HCT116 (cell line): ENCODE results near the gene GNG7. TPM values are rescaled to one million over a fixed set of nuclear protein-coding genes. Genes with fewer than 3 reads are reported as not detected.

Source experiments
- ATAC-seq: fragments of 200-7000 bp; cut with Tn5 transposase; 2 replicates; pipeline ENCODE4 v1.9.1; 2020; ENCODE audit warnings: mild to moderate bottlenecking, moderate library complexity
- BruUV-seq: library from RNA; stranded (reverse); fragments of 400-500 nt; replicated peaks from 2 replicates; lab custom pipeline; 2021; lab: Mats Ljungman, UMichigan
- CTCF ChIA-PET: fragments of 300-600 bp; sonication (Branson Sonifier 250); formaldehyde crosslinking; loops from one replicate; lab custom pipeline; 2021; ENCODE audit warnings: antibody characterized with exemption; lab: Charles Lee
- POLR2A ChIA-PET: fragments of 300-600, 350-600 bp; sonication (Branson Sonifier 250); formaldehyde crosslinking; loops from one replicate; lab custom pipeline; 2021; ENCODE audit warnings: antibody characterized with exemption; lab: Charles Lee
- RAD21 ChIA-PET, 2 experiments: fragments of 300-600 bp; sonication (Branson Sonifier 250); formaldehyde crosslinking; loops; one replicate each; lab custom pipeline; 2023; ENCODE audit warnings: low total read pairs in 2 of 2; ENCODE audit not compliant: uncharacterized antibody in 2 of 2, unreplicated experiment in 2 of 2, low non-redundant PET in 1 of 2; lab: Charles Lee
- DNase-seq: peaks from one replicate; pipeline ENCODE4 v3.0.0-alpha.2; 2010; ENCODE audit warnings: low read depth, low spot score
- H2AFZ ChIP-seq: fragments of 200-600 bp; shearing (Covaris generic), sonication (generic); 2 replicates; pipeline ENCODE4 v1.6.1; 2017; ENCODE audit warnings: low read depth, mixed run types, mixed read lengths, antibody characterized with exemption, low read length; ENCODE audit not compliant: poor library complexity, severe bottlenecking
- H3K27ac ChIP-seq: 2 replicates; pipeline ENCODE4 v1.5.1; 2012; ENCODE audit warnings: low read depth, low read length
- H3K27me3 ChIP-seq: fragments of 200-600 bp; sonication (generic); 2 replicates; pipeline ENCODE4 v1.6.1; 2016; ENCODE audit warnings: mixed run types, low read length, mixed read lengths; ENCODE audit not compliant: insufficient read depth
- H3K36me3 ChIP-seq, 2 experiments: fragments of 200-500 bp in 1 of 2; fragments of 200-600 bp in 1 of 2; sonication (Bioruptor generic) in 1 of 2; sonication (generic) in 1 of 2; 2 replicates each; pipeline versions ENCODE4 v1.5.1 to v1.6.1; 2014 to 2016; ENCODE audit warnings: low read length in 2 of 2, inconsistent platforms in 1 of 2, mixed read lengths in 1 of 2, mixed run types in 1 of 2; ENCODE audit not compliant: insufficient read depth in 2 of 2, control insufficient read depth in 1 of 2
- H3K4me1 ChIP-seq, 2 experiments: fragments of 200-600 bp in 1 of 2; sonication (generic) in 1 of 2; 2 replicates each; pipeline versions ENCODE4 v1.5.1 to v1.6.1; 2012 to 2017; ENCODE audit warnings: low read length in 2 of 2, inconsistent platforms in 1 of 2, mild to moderate bottlenecking in 1 of 2, mixed read lengths in 1 of 2, mixed run types in 1 of 2, moderate library complexity in 1 of 2; ENCODE audit not compliant: insufficient read depth in 2 of 2, control insufficient read depth in 1 of 2
- H3K4me2 ChIP-seq: fragments of 200-600 bp; sonication (generic); 2 replicates; pipeline ENCODE4 v1.6.1; 2017; ENCODE audit warnings: mixed run types, low read length, mixed read lengths
- H3K4me3 ChIP-seq, 2 experiments: fragments of 200-600 bp in 1 of 2; sonication (generic) in 1 of 2; replicated peaks in 1 of 2; 2 replicates each; pipeline ENCODE4 v1.5.1; 2011 to 2016; ENCODE audit warnings: low read length in 2 of 2, control low read depth in 1 of 2, low read depth in 1 of 2, mild to moderate bottlenecking in 1 of 2, mixed read lengths in 1 of 2, mixed run types in 1 of 2
- H3K79me2 ChIP-seq: fragments of 200-600 bp; sonication (generic); 2 replicates; pipeline ENCODE4 v1.6.1; 2017; ENCODE audit warnings: mild to moderate bottlenecking, mixed run types, low read length, moderate library complexity, mixed read lengths; ENCODE audit not compliant: insufficient read depth
- H3K9ac ChIP-seq: fragments of 200-600 bp; sonication (generic); 2 replicates; pipeline ENCODE4 v1.6.1; 2016; ENCODE audit warnings: low read length, mixed read lengths
- H3K9me2 ChIP-seq: fragments of 200-600 bp; sonication (generic), shearing (Covaris generic); 2 replicates; pipeline ENCODE4 v1.6.1; 2017; ENCODE audit warnings: mixed run types, mild to moderate bottlenecking, moderate library complexity; ENCODE audit not compliant: insufficient read depth
- H3K9me3 ChIP-seq, 2 experiments: fragments of 200-500 bp in 1 of 2; fragments of 200-600 bp in 1 of 2; sonication (Bioruptor generic) in 1 of 2; sonication (generic) in 1 of 2; 2 replicates each; pipeline ENCODE4 v1.6.1; 2014 to 2017; ENCODE audit warnings: low read length in 2 of 2, mixed read lengths in 2 of 2, inconsistent platforms in 1 of 2, low read depth in 1 of 2, mild to moderate bottlenecking in 1 of 2, mixed run types in 1 of 2, moderate library complexity in 1 of 2; ENCODE audit not compliant: control insufficient read depth in 1 of 2, insufficient read depth in 1 of 2
- H4K20me1 ChIP-seq: fragments of 200-600 bp; sonication (generic), shearing (Covaris generic); 2 replicates; pipeline ENCODE4 v1.6.1; 2017; ENCODE audit warnings: mixed run types, mild to moderate bottlenecking, moderate library complexity; ENCODE audit not compliant: insufficient read depth
- CBX3 ChIP-seq: IDR thresholded peaks from 2 replicates; pipeline ENCODE4 v1.6.1; 2012; ENCODE audit warnings: low read depth
- CEBPB ChIP-seq: IDR thresholded peaks from 2 replicates; pipeline ENCODE4 v1.6.1; 2012; ENCODE audit warnings: low read depth
- EGR1 ChIP-seq: IDR thresholded peaks from 2 replicates; pipeline ENCODE4 v1.6.1; 2012; ENCODE audit warnings: low read depth
- EZH2 ChIP-seq: fragments of 200-600 bp; sonication (generic); IDR thresholded peaks from 2 replicates; pipeline ENCODE4 v1.6.1; 2017; ENCODE audit warnings: antibody characterized with exemption, mixed run types
- EZH2phosphoT487 ChIP-seq: fragments of 200-600 bp; IDR thresholded peaks from 2 replicates; pipeline ENCODE4 v1.6.1; 2018; ENCODE audit warnings: antibody characterized with exemption, borderline replicate concordance
- FOSL1 ChIP-seq: IDR thresholded peaks from 2 replicates; pipeline ENCODE4 v1.6.1; 2012; ENCODE audit warnings: low read depth
- JUND ChIP-seq: IDR thresholded peaks from 2 replicates; pipeline ENCODE4 v1.6.1; 2012
- POLR2A ChIP-seq: IDR thresholded peaks from 2 replicates; pipeline ENCODE4 v1.7.0; 2011; ENCODE audit warnings: borderline replicate concordance; ENCODE audit not compliant: insufficient read depth, insufficient read length; ENCODE audit errors: extremely low read depth
- RAD21 ChIP-seq: IDR thresholded peaks from 2 replicates; pipeline ENCODE4 v1.6.1; 2012; ENCODE audit warnings: low read depth, mild to moderate bottlenecking
- SP1 ChIP-seq: IDR thresholded peaks from 2 replicates; pipeline ENCODE4 v1.6.1; 2012; ENCODE audit warnings: low read depth
- ZFX ChIP-seq: fragments of 450-650 bp; IDR thresholded peaks from 2 replicates; pipeline ENCODE4 v1.6.1; 2017
- ZNF274 ChIP-seq: fragments of 200-500 bp; sonication (Bioruptor generic); IDR thresholded peaks from 2 replicates; pipeline ENCODE4 v1.6.1; 2014; ENCODE audit warnings: mild to moderate bottlenecking, low read depth, low read length, inconsistent platforms
- intact Hi-C: fragments of 100-400 bp; cut with micrococcal nuclease; formaldehyde crosslinking; loops from 2 replicates; pipeline ENCODE4 v1.10.0; 2022
- total RNA-seq: library from RNA; stranded (reverse); gene quantifications from one replicate; pipeline ENCODE4 v1.2.1, GENCODE V29; 2021; ENCODE audit not compliant: unreplicated experiment
- TF ChIP-seq, protein P1 (sequence below): IDR thresholded peaks from 2 replicates; pipeline ENCODE4 v1.6.1; 2012
- TF ChIP-seq, protein P2 (sequence below): IDR thresholded peaks from 2 replicates; pipeline ENCODE4 v1.6.1; 2012; ENCODE audit warnings: low read depth
- TF ChIP-seq, protein P3 (sequence below): IDR thresholded peaks from 2 replicates; pipeline ENCODE4 v1.6.1; 2012

The GNG7 gene
- total RNA-seq, 1 experiment from 2014 or later = 11.3 TPM

DNA sequence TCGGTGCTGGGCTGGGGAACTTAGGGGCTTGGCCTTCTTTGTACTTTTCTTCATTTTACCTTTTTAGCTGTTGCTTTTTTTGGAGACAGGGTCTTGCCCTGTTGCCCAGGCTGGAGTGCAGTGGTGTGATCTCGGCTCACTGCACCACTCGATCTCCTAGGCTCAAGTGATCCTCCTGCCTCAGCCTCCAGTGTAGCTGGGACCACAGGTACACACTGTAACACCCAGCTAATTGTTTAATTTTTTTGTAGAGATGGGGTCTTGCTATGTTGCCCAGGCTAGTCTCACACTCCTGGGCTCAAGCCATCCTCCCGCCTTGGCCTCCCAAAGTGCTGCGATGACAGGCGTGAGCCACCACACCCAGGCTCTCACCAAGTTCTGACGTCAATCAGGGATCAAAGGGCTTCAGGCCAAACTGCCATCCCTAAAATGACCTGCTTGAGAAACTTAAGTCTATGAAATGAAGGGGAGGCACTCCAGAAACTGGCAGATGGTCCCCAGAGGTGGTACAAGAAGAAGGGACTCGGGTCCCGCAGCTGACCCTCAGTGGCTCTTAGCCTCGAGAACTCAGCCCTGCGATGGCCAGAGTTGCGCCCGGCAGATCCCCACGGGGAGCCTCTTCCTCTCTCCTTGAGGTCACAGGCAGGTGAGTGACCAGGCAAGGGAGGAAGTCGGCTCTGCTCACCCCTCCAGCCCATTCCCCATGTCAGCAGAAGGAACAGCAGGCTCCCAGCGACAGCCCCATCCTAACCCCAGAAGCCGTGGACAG lies 61.7 kb downstream of the GNG7 start:
- ChIA-PET POLR2A (no interaction called here), CTCF (no interaction called here), RAD21 (no interaction called here)
- Histone ChIP-seq H3K9me3 (no peaks in the 10 kb centered on the region), H2AFZ (no peak overlapping the region), H3K4me2 (no peak overlapping the region), H3K4me1 (peaks cover 5 to 15% of the 10 kb centered on the region in 2 experiments; a peak in 2 of 4 replicates), H3K36me3 (no peaks in the 10 kb centered on the region), H3K9ac (no peak overlapping the region), H3K4me3 (no peak overlapping the region), H3K79me2 (no peaks in the 10 kb centered on the region), H3K9me2 (no peaks in the 10 kb centered on the region), H3K27ac (no peak overlapping the region), H4K20me1 (no peaks in the 10 kb centered on the region), H3K27me3 (no peaks in the 10 kb centered on the region)
- TF ChIP-seq JUND (no peak), RAD21 (no peak), EZH2phosphoT487 (no peak), POLR2A (no peak), ZNF274 (no peak), EZH2 (no peak), ZFX (no peak)
- TF ChIP-seq, protein P1, sequence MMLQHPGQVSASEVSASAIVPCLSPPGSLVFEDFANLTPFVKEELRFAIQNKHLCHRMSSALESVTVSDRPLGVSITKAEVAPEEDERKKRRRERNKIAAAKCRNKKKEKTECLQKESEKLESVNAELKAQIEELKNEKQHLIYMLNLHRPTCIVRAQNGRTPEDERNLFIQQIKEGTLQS = no peak
- DNase-seq (no peak), ATAC-seq (no peak)
- BruUV-seq = no TSS peak
- intact Hi-C loops = no loop called here

DNA sequence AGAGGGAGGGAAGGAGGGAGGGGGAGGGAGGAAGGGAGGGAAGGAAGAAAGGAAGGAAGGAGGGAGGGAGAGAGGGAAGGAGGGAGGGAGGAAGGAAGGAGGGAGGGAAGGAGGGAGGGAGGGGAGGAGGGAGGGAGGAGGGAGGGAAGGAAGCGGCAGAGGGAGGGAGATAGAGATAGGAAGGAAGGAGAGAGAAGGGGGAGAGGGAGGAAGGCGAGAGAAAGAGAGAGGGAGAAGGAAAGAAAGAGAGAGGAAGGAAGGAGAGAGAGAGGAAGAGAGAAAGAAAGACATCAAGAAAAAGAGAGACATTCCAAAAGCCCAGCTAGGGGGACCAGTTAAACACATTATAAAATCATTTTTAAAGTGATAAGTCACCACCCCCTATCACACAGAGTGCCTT lies 62.5 kb downstream of the GNG7 start:
- H3K27me3 ChIP-seq = no peaks in the 10 kb centered on the region
- intact Hi-C loops = no loop called here
- no peak overlapping the region for H3K27ac ChIP-seq
- no TSS peak for BruUV-seq
- no peaks in the 10 kb centered on the region for H4K20me1 ChIP-seq
- ChIA-PET RAD21 (no interaction called here), CTCF (interaction anchor here (1.5 kb wide), 1 partner anchor 9 kb away, joined by 5 read pairs; no protein-coding TSS in a partner anchor), POLR2A (no interaction called here)
- H3K79me2 ChIP-seq = no peaks in the 10 kb centered on the region
- TF ChIP-seq POLR2A (no peak), CEBPB (no peak), JUND (no peak), CBX3 (no peak), SP1 (no peak), EGR1 (no peak), EZH2 (no peak), FOSL1 (no peak), ZNF274 (no peak)
- TF ChIP-seq, protein P2, sequence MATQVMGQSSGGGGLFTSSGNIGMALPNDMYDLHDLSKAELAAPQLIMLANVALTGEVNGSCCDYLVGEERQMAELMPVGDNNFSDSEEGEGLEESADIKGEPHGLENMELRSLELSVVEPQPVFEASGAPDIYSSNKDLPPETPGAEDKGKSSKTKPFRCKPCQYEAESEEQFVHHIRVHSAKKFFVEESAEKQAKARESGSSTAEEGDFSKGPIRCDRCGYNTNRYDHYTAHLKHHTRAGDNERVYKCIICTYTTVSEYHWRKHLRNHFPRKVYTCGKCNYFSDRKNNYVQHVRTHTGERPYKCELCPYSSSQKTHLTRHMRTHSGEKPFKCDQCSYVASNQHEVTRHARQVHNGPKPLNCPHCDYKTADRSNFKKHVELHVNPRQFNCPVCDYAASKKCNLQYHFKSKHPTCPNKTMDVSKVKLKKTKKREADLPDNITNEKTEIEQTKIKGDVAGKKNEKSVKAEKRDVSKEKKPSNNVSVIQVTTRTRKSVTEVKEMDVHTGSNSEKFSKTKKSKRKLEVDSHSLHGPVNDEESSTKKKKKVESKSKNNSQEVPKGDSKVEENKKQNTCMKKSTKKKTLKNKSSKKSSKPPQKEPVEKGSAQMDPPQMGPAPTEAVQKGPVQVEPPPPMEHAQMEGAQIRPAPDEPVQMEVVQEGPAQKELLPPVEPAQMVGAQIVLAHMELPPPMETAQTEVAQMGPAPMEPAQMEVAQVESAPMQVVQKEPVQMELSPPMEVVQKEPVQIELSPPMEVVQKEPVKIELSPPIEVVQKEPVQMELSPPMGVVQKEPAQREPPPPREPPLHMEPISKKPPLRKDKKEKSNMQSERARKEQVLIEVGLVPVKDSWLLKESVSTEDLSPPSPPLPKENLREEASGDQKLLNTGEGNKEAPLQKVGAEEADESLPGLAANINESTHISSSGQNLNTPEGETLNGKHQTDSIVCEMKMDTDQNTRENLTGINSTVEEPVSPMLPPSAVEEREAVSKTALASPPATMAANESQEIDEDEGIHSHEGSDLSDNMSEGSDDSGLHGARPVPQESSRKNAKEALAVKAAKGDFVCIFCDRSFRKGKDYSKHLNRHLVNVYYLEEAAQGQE = no peak
- TF ChIP-seq, protein P3, sequence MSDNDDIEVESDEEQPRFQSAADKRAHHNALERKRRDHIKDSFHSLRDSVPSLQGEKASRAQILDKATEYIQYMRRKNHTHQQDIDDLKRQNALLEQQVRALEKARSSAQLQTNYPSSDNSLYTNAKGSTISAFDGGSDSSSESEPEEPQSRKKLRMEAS = no peak
- H2AFZ ChIP-seq = no peak overlapping the region
- no peaks in the 10 kb centered on the region for H3K9me2 ChIP-seq
- peaks cover 5 to 15% of the 10 kb centered on the region in 2 experiments; a peak in 2 of 4 replicates for H3K4me1 ChIP-seq
- DNase-seq = no peak
- H3K36me3 ChIP-seq = no peaks in the 10 kb centered on the region
- H3K4me2 ChIP-seq = no peak overlapping the region
- H3K9me3 ChIP-seq = no peaks in the 10 kb centered on the region
- no peak overlapping the region for H3K4me3 ChIP-seq
- H3K9ac ChIP-seq = no peak overlapping the region
- no peak for ATAC-seq
